Activated CD8-positive, alpha-beta T cell treated with anti-CD3 and anti-CD28 coated beads for 36 hours (primary cell): ENCODE measurements around the gene RAB34. TPM values are rescaled to one million over a fixed set of nuclear protein-coding genes. Genes with fewer than 3 reads are reported as not detected.

Experiments
- ATAC-seq: fragments of 200-7000 bp; cut with Tn5 transposase; one replicate; pipeline ENCODE4 v1.10.0; 2021; ENCODE audit warnings: mild to moderate bottlenecking, moderate library complexity
- CTCF ChIA-PET: fragments of 350-600 bp; sonication (Branson Sonifier 250); formaldehyde crosslinking; loops from one replicate; lab custom pipeline; 2021; ENCODE audit warnings: antibody characterized with exemption; lab: Charles Lee
- POLR2A ChIA-PET: fragments of 350-600 bp; sonication (Branson Sonifier 250); formaldehyde crosslinking; loops from one replicate; lab custom pipeline; 2021; ENCODE audit warnings: antibody characterized with exemption; lab: Charles Lee
- DNase-seq: peaks from one replicate; pipeline ENCODE4 v3.0.0-alpha.2; 2020
- H3K27ac Mint-ChIP-seq: one replicate; pipeline ENCODE4 v1.8.0; 2021; ENCODE audit warnings: mild to moderate bottlenecking, mixed read lengths
- H3K27me3 Mint-ChIP-seq: one replicate; pipeline ENCODE4 v1.8.0; 2021; ENCODE audit warnings: mixed read lengths
- H3K36me3 Mint-ChIP-seq: one replicate; pipeline ENCODE4 v1.8.0; 2021; ENCODE audit warnings: low read depth, mixed read lengths
- H3K4me1 Mint-ChIP-seq: one replicate; pipeline ENCODE4 v1.8.0; 2021; ENCODE audit warnings: low read depth, mixed read lengths
- H3K4me3 Mint-ChIP-seq: one replicate; pipeline ENCODE4 v1.8.0; 2021; ENCODE audit warnings: mild to moderate bottlenecking, moderate library complexity, mixed read lengths
- H3K9me3 Mint-ChIP-seq: one replicate; pipeline ENCODE4 v1.8.0; 2021; ENCODE audit warnings: mixed read lengths
- intact Hi-C: fragments of 100-400 bp; cut with micrococcal nuclease; formaldehyde crosslinking; loops from one replicate; pipeline ENCODE4 v1.10.0; 2022
- total RNA-seq, 2 experiments: library from RNA; stranded (reverse); gene quantifications; one replicate each; pipeline ENCODE4 v1.2.3, GENCODE V29; 2021
- TF ChIP-seq, protein P1 (sequence below): fragments of 200-600 bp; IDR thresholded peaks from one replicate; pipeline ENCODE4 v1.8.0; 2022; ENCODE audit warnings: antibody characterized with exemption, mild to moderate bottlenecking

The RAB34 gene
- total RNA-seq, 2 experiments from 2014 or later = 9.8 to 14.4 TPM

DNA sequence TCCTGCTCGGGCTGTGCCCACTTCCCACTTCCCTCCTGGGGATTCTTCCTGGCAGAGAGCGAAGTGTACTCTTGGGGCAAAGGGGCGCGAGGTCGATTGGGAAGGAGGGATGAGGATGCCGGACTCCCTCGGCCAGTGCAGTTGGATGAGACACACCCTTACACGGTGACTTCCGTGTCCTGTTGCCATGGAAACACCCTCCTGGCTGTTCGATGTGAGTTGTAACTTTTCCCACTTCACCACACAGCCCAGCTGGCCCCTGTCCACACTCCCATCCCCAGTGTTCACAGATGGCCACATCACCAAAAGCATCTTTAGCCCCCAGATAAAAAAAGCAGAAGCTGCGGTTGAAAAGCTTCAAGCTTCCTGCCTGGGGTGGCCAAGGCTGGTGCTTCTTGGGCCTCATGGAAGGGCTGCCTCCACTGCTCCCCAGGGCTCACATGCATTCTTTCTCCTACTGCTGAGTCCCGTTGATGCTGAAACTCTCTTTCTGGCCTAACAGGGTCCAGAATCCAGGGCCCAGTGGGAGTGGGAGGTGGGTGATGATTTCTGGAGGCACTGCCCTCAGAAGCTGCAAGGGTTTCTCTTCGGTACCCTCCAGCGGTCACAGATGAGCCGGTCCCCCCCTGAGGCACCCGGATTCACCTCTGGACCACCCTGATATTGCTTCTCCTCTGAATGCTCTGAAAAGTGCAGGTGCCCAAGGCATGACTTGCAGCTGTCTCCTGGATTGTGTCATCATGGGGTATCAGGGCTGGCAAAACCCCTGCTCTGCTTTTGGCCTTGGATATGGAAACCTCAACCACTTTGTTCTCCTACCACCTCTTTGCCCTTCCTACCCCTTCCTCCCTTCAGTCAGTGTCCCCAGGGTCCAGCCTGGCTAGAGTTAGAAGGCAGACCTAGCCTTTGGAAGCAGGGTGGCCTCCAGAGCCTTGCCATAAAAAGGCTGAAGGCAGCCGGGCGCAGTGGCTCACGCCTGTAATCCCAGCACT lies 24.0 kb upstream of the RAB34 start:
- peaks cover 38% of the 10 kb centered on the region for H3K36me3 Mint-ChIP-seq
- peak overlapping the region; percentile 11 for H3K4me3 Mint-ChIP-seq
- no peak for ATAC-seq
- H3K9me3 Mint-ChIP-seq = peaks cover 2% of the 10 kb centered on the region
- TF ChIP-seq, protein P1, sequence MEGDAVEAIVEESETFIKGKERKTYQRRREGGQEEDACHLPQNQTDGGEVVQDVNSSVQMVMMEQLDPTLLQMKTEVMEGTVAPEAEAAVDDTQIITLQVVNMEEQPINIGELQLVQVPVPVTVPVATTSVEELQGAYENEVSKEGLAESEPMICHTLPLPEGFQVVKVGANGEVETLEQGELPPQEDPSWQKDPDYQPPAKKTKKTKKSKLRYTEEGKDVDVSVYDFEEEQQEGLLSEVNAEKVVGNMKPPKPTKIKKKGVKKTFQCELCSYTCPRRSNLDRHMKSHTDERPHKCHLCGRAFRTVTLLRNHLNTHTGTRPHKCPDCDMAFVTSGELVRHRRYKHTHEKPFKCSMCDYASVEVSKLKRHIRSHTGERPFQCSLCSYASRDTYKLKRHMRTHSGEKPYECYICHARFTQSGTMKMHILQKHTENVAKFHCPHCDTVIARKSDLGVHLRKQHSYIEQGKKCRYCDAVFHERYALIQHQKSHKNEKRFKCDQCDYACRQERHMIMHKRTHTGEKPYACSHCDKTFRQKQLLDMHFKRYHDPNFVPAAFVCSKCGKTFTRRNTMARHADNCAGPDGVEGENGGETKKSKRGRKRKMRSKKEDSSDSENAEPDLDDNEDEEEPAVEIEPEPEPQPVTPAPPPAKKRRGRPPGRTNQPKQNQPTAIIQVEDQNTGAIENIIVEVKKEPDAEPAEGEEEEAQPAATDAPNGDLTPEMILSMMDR = no peak
- peak overlapping the region; percentile 9 for H3K27ac Mint-ChIP-seq
- H3K4me1 Mint-ChIP-seq = peaks cover 39% of the 10 kb centered on the region
- no peaks in the 10 kb centered on the region for H3K27me3 Mint-ChIP-seq
- intact Hi-C loops = no loop called here
- DNase-seq = no peak
- ChIA-PET POLR2A (interaction anchor here (1.0 to 20.7 kb wide), 2 partner anchors 11 to 17 kb away, joined by 4 to 480 read pairs; partner anchors contain the start of genes NEK8, RPL23A and TLCD1), CTCF (interaction anchor here (1.0 to 17.1 kb wide), 4 partner anchors 10 to 22 kb away, joined by 3 to 609 read pairs (median 20); partner anchors contain the start of genes NEK8 and TLCD1)

DNA sequence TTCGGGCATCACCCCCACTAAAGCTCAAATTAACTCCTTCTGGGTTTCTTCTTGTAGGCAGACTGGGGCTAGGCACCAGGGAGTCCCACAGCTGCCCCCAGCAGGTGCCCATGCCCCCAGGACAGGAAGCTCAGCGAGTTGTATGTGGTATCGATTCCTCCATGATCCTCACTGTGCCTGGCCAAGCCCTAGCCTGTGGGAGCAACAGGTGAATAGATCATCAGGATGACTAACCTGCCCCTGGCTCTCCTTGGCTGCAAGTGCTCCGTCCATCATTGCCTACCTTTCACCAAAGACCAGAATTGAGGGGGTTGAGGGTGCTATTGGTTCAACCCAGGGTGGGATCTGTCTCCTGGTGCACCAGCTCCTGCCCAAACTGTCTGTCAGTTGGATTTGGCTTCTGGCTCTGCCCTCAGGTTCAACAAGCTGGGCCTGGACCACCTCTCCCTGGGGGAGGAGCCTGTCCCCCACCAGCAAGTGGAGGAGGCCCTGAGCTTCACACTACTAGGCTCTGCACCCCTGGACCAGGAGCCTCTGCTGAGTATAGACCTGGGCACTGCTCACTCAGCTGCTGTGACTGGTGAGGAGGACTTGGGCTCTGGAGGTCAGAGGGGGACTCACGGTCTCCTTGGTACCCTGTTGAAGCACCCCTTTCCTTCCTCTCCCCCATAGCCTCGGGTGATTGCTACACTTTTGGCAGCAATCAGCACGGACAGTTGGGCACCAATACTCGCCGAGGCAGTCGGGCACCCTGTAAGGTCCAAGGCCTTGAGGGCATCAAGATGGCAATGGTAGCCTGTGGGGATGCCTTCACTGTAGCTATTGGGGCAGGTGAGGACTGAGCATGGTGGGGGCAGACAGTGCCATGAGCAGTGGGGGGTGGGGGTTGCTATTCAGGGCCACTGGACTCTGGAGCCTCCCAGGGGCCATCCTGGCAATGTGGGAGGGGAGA lies 23.0 kb upstream of the RAB34 start:
- Mint-ChIP-seq H3K9me3 (peaks cover 3% of the 10 kb centered on the region), H3K4me1 (peaks cover 33% of the 10 kb centered on the region), H3K27ac (no peak overlapping the region), H3K4me3 (no peak overlapping the region), H3K36me3 (peaks cover 31% of the 10 kb centered on the region), H3K27me3 (no peaks in the 10 kb centered on the region)
- CTCF ChIA-PET = interaction anchor here (1.3 to 17.1 kb wide), 4 partner anchors 9 to 23 kb away, joined by 3 to 609 read pairs (median 11); partner anchors contain the start of genes NEK8 and TLCD1
- TF ChIP-seq, protein P1 = no peak
- DNase-seq (no peak), ATAC-seq (no peak)
- intact Hi-C loops = no loop called here
- POLR2A ChIA-PET = interaction anchor here (1.0 to 20.7 kb wide), 2 partner anchors 12 to 16 kb away, joined by 4 to 480 read pairs; partner anchors contain the start of genes NEK8, RPL23A and TLCD1

DNA sequence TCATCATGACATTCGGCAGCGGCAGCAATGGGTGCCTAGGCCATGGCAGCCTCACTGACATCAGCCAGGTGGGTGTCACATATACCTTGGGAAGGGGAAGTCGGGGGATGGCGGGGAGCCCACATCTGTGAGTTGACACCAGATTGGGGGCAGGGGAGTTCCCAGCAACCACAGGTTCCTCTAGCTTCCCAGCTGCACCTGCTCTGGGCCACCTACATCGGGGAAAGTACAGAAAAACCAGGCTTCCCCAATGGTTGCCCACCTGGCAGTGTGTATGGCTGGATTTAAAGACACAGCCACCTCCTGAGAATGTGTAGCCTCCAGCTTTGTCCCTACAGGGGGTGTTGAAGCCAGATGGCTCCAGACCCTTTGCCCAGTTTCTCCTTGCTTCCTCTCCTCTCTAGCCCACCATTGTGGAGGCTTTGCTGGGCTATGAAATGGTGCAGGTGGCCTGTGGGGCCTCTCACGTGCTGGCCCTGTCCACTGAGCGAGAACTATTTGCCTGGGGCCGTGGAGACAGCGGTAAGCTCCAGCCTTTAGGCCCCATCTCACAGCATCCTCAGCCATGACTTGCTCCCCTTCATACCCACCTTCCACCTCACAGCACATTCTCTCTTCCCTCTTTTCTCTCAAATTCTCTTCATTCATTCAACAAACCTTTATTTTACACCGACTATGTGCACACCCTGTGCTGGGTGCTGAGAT lies 21.2 kb upstream of the RAB34 start:
- peak overlapping the region; percentile 80 for H3K27ac Mint-ChIP-seq
- peak; percentile 87 for DNase-seq

More for the DNA sequence above, 21.2 kb upstream of the RAB34 start:
- peak; percentile 59 for ATAC-seq
- H3K4me3 Mint-ChIP-seq = peak overlapping the region; percentile 45
- intact Hi-C loops = no loop called here
- no peaks in the 10 kb centered on the region for H3K27me3 Mint-ChIP-seq
- peaks cover 3% of the 10 kb centered on the region for H3K9me3 Mint-ChIP-seq
- H3K36me3 Mint-ChIP-seq = peaks cover 19% of the 10 kb centered on the region
- ChIA-PET CTCF (interaction anchor here (1.1 to 17.1 kb wide), 3 partner anchors 11 to 25 kb away, joined by 4 to 609 read pairs (median 17); partner anchors contain the start of genes NEK8 and TLCD1), POLR2A (interaction anchor here (0.9 to 20.7 kb wide), 4 partner anchors 10 to 27 kb away, joined by 3 to 480 read pairs (median 6); partner anchors contain the start of genes NEK8, PROCA1, RPL23A and TLCD1)
- TF ChIP-seq, protein P1 = no peak
- H3K4me1 Mint-ChIP-seq = peaks cover 42% of the 10 kb centered on the region
